H9 (cell line): ENCODE results near the gene IQSEC1. TPM values are rescaled to one million over a fixed set of nuclear protein-coding genes. Genes with fewer than 3 reads are reported as not detected.

Source experiments
- DNase-seq: peaks from one replicate; pipeline ENCODE4 v3.0.0-alpha.2; 2017
- H2AFZ ChIP-seq: one replicate; pipeline ENCODE4 v1.6.1; 2013; ENCODE audit warnings: mild to moderate bottlenecking, low read length, control low read depth, moderate library complexity
- H2AK5ac ChIP-seq: 2 replicates; pipeline ENCODE4 v1.6.1; 2013; ENCODE audit warnings: low read length, control low read depth, mixed read lengths; ENCODE audit not compliant: insufficient read length
- H2BK120ac ChIP-seq: one replicate; pipeline ENCODE4 v1.6.1; 2013; ENCODE audit warnings: low read depth, mild to moderate bottlenecking, low read length, control low read depth, inconsistent platforms; ENCODE audit not compliant: poor library complexity, severe bottlenecking
- H2BK12ac ChIP-seq: 2 replicates; pipeline ENCODE4 v1.6.1; 2013; ENCODE audit warnings: low read length, control low read depth, mixed read lengths, low read depth; ENCODE audit not compliant: insufficient read length
- H2BK15ac ChIP-seq: 2 replicates; pipeline ENCODE4 v1.6.1; 2013; ENCODE audit warnings: low read depth, low read length, control low read depth
- H2BK20ac ChIP-seq: one replicate; pipeline ENCODE4 v1.6.1; 2013; ENCODE audit warnings: low read depth, mild to moderate bottlenecking, low read length, control low read depth, inconsistent platforms; ENCODE audit not compliant: poor library complexity, severe bottlenecking
- H2BK5ac ChIP-seq: 2 replicates; pipeline ENCODE4 v1.6.1; 2013; ENCODE audit warnings: low read length, control low read depth, mixed read lengths; ENCODE audit not compliant: insufficient read length
- H3K14ac ChIP-seq: 2 replicates; pipeline ENCODE4 v1.6.1; 2013; ENCODE audit warnings: low read length, control low read depth; ENCODE audit not compliant: insufficient read depth
- H3K18ac ChIP-seq: 2 replicates; pipeline ENCODE4 v1.6.1; 2013; ENCODE audit warnings: low read depth, mild to moderate bottlenecking, mixed read lengths, low read length, control low read depth; ENCODE audit not compliant: insufficient read length
- H3K23ac ChIP-seq: 2 replicates; pipeline ENCODE4 v1.6.1; 2013; ENCODE audit warnings: low read length, control low read depth, mixed read lengths, low read depth; ENCODE audit not compliant: insufficient read length
- H3K23me2 ChIP-seq: 2 replicates; pipeline ENCODE4 v1.6.1; 2013; ENCODE audit warnings: low read depth, mild to moderate bottlenecking, mixed read lengths, low read length, control low read depth; ENCODE audit not compliant: insufficient read length, poor library complexity, severe bottlenecking
- H3K27ac ChIP-seq: 2 replicates; pipeline ENCODE4 v1.5.1; 2013; ENCODE audit warnings: low read length, control low read depth, mixed read lengths, low read depth; ENCODE audit not compliant: insufficient read length
- H3K27me3 ChIP-seq: 2 replicates; pipeline ENCODE4 v1.6.1; 2013; ENCODE audit warnings: low read length, control low read depth, inconsistent platforms; ENCODE audit not compliant: insufficient read depth
- H3K4ac ChIP-seq: 2 replicates; pipeline ENCODE4 v1.6.1; 2013; ENCODE audit warnings: low read depth, mild to moderate bottlenecking, control low read depth, inconsistent platforms, low read length, moderate library complexity
- H3K4me1 ChIP-seq: 2 replicates; pipeline ENCODE4 v1.6.1; 2013; ENCODE audit warnings: low read length, control low read depth, inconsistent platforms; ENCODE audit not compliant: insufficient read depth
- H3K4me2 ChIP-seq: 2 replicates; pipeline ENCODE4 v1.6.1; 2013; ENCODE audit warnings: low read length, control low read depth, mixed read lengths; ENCODE audit not compliant: insufficient read length, insufficient read depth
- H3K56ac ChIP-seq: 2 replicates; pipeline ENCODE4 v1.6.1; 2013; ENCODE audit warnings: low read depth, mild to moderate bottlenecking, mixed read lengths, low read length, control low read depth; ENCODE audit not compliant: insufficient read length
- H3K79me1 ChIP-seq: 2 replicates; pipeline ENCODE4 v1.6.1; 2013; ENCODE audit warnings: low read depth, mild to moderate bottlenecking, moderate library complexity, low read length, control low read depth, inconsistent platforms; ENCODE audit not compliant: insufficient read depth, poor library complexity, severe bottlenecking
- H3K79me2 ChIP-seq: 2 replicates; pipeline ENCODE4 v1.6.1; 2013; ENCODE audit warnings: low read length, control low read depth, inconsistent platforms; ENCODE audit not compliant: insufficient read depth
- H3K9ac ChIP-seq: 2 replicates; pipeline ENCODE4 v1.6.1; 2013; ENCODE audit warnings: low read length, control low read depth, mixed read lengths; ENCODE audit not compliant: insufficient read length; ENCODE audit errors: extremely low read depth
- H3K9me3 ChIP-seq: one replicate; pipeline ENCODE4 v1.6.1; 2013; ENCODE audit warnings: low read depth, low read length, inconsistent platforms; ENCODE audit not compliant: control insufficient read depth
- H3T11ph ChIP-seq: one replicate; pipeline ENCODE4 v1.6.1; 2013; ENCODE audit warnings: mild to moderate bottlenecking, low read length, control low read depth, inconsistent platforms
- H4K20me1 ChIP-seq: one replicate; pipeline ENCODE4 v1.6.1; 2013; ENCODE audit not compliant: control insufficient read depth, insufficient read length, insufficient read depth
- H4K5ac ChIP-seq: 2 replicates; pipeline ENCODE4 v1.6.1; 2013; ENCODE audit warnings: low read depth, mild to moderate bottlenecking, mixed read lengths, low read length, control low read depth; ENCODE audit not compliant: insufficient read length
- H4K8ac ChIP-seq: replicated peaks from 2 replicates; pipeline ENCODE4 v1.6.1; 2013; ENCODE audit warnings: low read length, control low read depth, mixed read lengths, low read depth; ENCODE audit not compliant: insufficient read length
- H4K91ac ChIP-seq: 2 replicates; pipeline ENCODE4 v1.6.1; 2013; ENCODE audit warnings: low read depth, mild to moderate bottlenecking, moderate library complexity, mixed read lengths, low read length, control low read depth; ENCODE audit not compliant: insufficient read length
- H3K27ac Mint-ChIP-seq, 3 experiments: 2 replicates in 2 of 3; 3 replicates in 1 of 3; pipeline ENCODE4 v1.8.0; 2020 to 2021; ENCODE audit warnings: mixed read lengths in 3 of 3, mild to moderate bottlenecking in 1 of 3, moderate library complexity in 1 of 3
- H3K27me3 Mint-ChIP-seq: 2 replicates; pipeline ENCODE4 v1.8.0; 2021; ENCODE audit warnings: low read depth, mild to moderate bottlenecking, moderate library complexity, mixed read lengths
- H3K36me3 Mint-ChIP-seq, 3 experiments: 2 replicates in 2 of 3; 3 replicates in 1 of 3; pipeline ENCODE4 v1.8.0; 2020 to 2021; ENCODE audit warnings: low read depth in 3 of 3, mixed read lengths in 3 of 3; ENCODE audit not compliant: insufficient read depth in 1 of 3
- H3K4me1 Mint-ChIP-seq, 2 experiments: 2 replicates each; pipeline ENCODE4 v1.8.0; 2020; ENCODE audit warnings: mixed read lengths in 2 of 2
- H3K4me3 Mint-ChIP-seq, 2 experiments: 2 replicates in 1 of 2; 3 replicates in 1 of 2; pipeline ENCODE4 v1.8.0; 2020 to 2021; ENCODE audit warnings: mild to moderate bottlenecking in 2 of 2, mixed read lengths in 2 of 2, moderate library complexity in 1 of 2
- H3K9me3 Mint-ChIP-seq, 2 experiments: 2 replicates in 1 of 2; 3 replicates in 1 of 2; pipeline ENCODE4 v1.8.0; 2020; ENCODE audit warnings: mild to moderate bottlenecking in 2 of 2, mixed read lengths in 2 of 2, moderate library complexity in 1 of 2
- CTCF ChIP-seq: fragments of 200-600 bp; sonication (generic); conservative IDR thresholded peaks from 3 replicates; pipeline ENCODE4 v1.8.0; 2021; ENCODE audit warnings: antibody characterized with exemption, mild to moderate bottlenecking
- WGBS: extraction: QIAGEN DNeasy Blood & Tissue Kit; methylation state at CpG from one replicate; pipeline ENCODE4 v1.1.7; 2013; ENCODE audit warnings: missing lambda C conversion rate, low lambda C conversion rate, mixed read lengths; ENCODE audit not compliant: insufficient read length; ENCODE audit errors: extremely low coverage; 5-methylcytosine and 5-hydroxymethylcytosine counted together
- total RNA-seq: library from RNA; stranded (reverse); gene quantifications from 2 replicates; pipeline ENCODE4 v1.2.1, GENCODE V29; 2021

IQSEC1 gene
- total RNA-seq, 1 experiment from 2014 or later = 19.1 TPM

GRCh38 chr3:13083898-13084297, 10.7 kb upstream of the IQSEC1 start:
- Histone ChIP-seq H3K27ac (no peak overlapping the region), H3K9me3 (no peaks in the 10 kb centered on the region), H2AK5ac (no peak overlapping the region), H2BK20ac (no peak overlapping the region), H2BK12ac (no peak overlapping the region), H3K56ac (no peak overlapping the region), H3K4me1 (no peaks in the 10 kb centered on the region), H3K23me2 (no peaks in the 10 kb centered on the region), H2BK5ac (no peak overlapping the region), H3K79me2 (no peaks in the 10 kb centered on the region), H2AFZ (no peak overlapping the region), H3K4me2 (no peak overlapping the region), H3K9ac (no peak overlapping the region), H4K91ac (no peak overlapping the region), H2BK15ac (no peak overlapping the region), H4K5ac (no peak overlapping the region), H4K8ac (no peak overlapping the region), H3K18ac (no peak overlapping the region), H3K79me1 (no peaks in the 10 kb centered on the region), H3K23ac (no peak overlapping the region), H4K20me1 (no peaks in the 10 kb centered on the region), H3K27me3 (no peaks in the 10 kb centered on the region), H3T11ph (no peak overlapping the region), H3K4ac (no peak overlapping the region), H2BK120ac (no peak overlapping the region), H3K14ac (no peak overlapping the region)
- Mint-ChIP-seq H3K36me3 (no peaks in the 10 kb centered on the region), H3K9me3 (no peaks in the 10 kb centered on the region), H3K27me3 (peaks cover 4% of the 10 kb centered on the region), H3K27ac (no peak overlapping the region), H3K4me1 (peaks cover 6 to 16% of the 10 kb centered on the region in 2 experiments), H3K4me3 (no peak overlapping the region)
- no CpG with 5 or more reads among the region's 8 CpGs for WGBS
- DNase-seq = no peak
- TF ChIP-seq CTCF = no peak
